KG1 (cell line): ENCODE measurements around the gene PUS1.
"Not testable (repeated sequence)": the region's sequence is repeated elsewhere in the genome, so short reads cannot be mapped to it uniquely, and the experiment has no call there.

Experiments used
- DNase-seq: peaks from one replicate; lab custom pipeline; 2025; lab: John Stamatoyannopoulos, UW

Gene PUS1

DNA sequence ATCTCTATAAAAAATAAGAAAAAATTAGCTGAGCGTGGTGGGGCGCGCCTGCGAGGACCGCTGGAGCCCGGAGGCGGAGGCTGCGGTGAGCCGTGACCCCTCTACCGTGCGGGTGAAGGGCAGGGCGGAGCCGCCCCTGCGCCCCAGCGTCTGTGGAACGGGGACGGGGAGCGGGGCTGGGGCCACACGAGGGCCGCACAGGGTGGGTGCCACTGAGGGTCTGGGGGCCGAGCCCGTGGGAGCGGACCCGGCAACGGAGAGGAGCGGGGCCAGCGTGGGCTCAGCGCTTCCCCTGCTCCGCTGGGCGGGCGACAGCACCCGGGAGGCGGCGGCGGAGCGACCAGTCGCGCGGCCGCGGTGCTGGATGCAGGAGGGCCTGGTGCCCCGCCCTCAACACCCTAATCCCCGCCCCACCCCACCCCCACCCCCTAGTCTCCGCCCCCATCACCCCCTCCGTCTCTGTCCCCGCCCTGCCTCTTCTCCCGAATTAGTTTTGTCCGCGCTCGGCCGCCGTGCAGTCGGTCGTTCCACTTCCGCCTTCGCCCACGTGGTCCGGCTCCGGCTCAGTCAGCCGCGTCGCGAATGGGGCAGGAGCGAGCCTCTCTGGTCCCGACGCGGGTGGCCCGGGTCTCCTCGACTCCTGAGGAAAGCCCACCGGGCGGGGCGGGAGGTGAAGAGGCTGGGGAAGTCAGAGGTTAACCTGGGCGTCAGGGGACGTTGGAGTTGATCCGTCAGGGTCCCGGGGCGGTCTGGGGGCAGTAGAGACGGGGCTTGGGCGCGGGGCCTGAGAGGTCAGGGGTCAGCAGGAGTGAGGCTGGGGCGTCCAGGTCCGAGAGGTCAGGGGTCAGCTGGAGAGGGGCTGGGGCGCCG is at the start of gene PUS1:
TSS of gene PUS1 (plus strand) at position 566 of the 870 bp plus-strand sequence. CDS start 447 bp downstream, outside the sequence.
- DNase-seq: peak; percentile 79

DNA sequence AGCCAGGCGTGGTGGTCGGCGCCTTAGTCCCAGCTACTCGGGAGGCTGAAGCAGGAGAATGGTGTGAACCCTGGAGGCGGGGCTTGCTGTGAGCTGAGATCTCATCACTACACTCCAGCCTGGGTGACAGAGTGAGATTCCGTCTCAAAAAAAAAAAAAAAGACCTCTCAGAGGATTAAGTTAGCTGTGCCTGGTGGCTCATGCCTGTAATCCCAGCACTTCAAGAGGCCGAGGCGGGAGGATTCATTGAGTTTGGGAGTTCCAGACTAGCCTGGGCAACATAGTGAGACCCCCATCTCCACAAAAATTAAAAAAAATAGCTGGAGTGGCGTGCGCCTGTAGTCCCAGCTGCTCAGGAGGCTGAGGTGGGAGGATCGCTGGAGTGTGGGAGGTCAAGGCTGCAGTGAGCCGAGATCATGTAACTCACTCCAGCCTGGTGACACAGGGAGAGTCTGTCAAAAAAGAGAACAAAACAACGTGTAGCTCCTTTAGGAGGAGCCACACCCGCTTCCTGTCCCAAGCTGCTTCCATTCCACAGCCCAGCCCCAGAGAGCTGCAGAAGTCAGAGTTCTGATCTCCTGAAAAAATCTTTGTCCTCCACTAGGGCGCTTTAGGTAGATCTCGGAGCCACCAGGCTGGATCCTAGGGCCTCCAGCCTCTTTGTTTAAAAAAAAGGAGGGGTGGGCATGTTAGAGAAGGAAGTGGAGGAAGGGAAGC is 46.1 kb upstream of the PUS1 start:
- no peak for DNase-seq

GRCh38 chr12:131883521-131883900 is 45.6 kb upstream of the PUS1 start:
- no peak for DNase-seq

DNA sequence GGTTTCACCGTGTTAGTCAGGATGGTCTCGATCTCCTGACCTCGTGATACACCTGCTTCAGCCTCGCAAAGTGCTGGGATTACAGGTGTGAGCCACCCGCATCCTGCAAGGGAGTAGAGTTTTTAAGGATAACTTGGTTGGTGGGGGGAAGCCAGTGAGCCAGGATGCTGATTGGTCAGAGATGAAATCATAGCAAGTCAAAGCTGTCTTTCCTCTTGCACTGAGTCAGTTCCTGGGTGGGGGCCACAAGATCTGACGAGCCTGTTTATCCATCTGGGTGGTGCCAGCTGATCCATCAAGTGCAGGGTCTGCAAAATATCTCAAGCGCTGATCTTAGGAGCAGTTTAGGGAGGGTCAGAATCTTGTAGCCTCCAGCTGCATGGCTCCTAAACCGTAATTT is 44.0 kb upstream of the PUS1 start:
- DNase-seq: not testable (repeated sequence)

DNA sequence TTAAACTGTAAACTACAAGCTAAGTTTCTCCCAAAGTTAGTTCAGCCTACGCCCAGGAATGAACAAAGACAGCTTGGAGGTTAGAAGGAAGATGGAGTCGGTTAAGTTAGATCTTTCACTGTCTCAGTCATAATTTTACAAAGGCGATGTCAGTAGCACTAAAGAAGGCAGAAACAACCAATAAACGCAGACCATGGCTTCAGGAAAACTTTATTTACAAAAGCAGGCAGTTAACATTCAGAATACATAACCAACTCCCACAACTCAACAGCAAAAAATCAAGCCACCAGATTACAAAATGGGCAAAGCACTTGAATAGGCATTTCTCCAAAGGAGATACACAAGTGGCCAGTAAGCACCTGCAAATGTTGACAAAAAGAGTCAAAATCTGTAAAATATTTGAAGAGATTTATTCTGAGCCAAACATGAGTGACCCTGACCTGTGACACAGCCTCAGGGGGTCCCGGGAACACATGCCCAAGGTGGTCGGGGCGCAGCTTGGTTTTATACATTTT is 43.5 kb upstream of the PUS1 start:
- no peak for DNase-seq

- not testable (repeated sequence) for DNase-seq
Observed at GRCh38 chr12:131891722-131892121, 37.4 kb upstream of the PUS1 start.

- no peak for DNase-seq
Observed at GRCh38 chr12:131892711-131893604, 36.1 kb upstream of the PUS1 start.

DNA sequence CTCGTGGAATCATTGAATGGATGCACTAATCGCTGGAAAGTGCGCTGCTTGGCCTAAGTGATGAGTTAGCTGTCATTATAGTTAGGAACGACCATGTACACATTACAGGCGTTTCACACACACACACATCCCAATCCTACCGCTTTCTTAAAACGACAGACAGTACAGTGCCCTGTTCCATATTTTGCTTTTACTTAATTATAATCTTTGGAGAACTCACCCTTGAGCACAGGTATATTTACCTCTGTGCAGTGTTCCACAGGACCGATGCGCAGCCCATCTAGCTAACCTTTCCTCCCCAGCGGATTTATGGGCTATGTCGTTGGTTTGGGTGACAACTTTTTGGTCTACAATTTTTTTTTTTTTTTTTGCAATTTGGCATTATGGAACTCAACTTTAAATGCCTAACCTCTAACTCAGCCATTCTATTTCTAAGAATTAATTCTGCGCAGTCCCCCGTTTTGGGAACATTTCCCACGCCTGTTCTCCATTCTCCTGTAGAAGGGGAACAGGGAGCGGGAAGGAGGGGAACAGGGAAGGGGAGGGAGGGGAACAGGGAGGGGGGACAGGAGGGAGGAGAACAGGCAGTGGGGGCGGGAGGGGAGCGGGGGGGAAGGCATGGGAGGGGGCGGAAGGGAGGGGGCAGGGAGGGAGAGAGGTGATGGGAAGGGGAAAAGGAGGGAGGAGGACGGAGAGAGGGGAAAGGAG is 35.3 kb upstream of the PUS1 start:
- no peak for DNase-seq

GRCh38 chr12:131894313-131894860 is 34.7 kb upstream of the PUS1 start, which contains the start of gene ULK1:
Gene ULK1, plus strand, starts transcription at chr12:131894622. Its CDS starts 380 bp downstream, at chr12:131895002.
- DNase-seq: peak; percentile 49

DNA sequence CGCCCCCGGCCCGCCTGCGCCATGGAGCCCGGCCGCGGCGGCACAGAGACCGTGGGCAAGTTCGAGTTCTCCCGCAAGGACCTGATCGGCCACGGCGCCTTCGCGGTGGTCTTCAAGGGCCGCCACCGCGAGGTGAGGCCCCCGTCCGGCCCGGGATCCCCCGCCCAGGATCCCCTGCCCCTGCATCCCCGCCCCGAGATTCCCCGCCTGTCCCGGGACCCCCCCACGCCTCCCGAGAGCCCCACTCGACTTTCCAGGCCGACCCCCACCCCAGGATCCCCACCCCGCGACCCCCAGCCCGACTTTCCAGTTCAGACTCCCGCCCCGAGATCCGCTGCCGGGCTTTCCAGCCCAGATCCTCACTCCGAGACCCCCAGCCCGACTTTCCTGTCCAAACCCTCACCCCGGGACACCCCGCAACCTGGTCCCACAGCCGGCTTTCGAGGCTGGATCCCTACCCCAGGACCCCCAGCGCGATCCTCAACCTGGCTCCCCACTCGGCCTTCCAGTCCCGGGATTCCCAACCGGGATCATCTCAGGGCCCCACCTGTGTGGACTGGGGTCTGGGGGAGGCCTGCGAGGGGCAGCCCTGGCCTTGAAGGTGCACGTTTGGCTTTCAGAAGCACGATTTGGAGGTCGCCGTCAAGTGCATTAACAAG is 34.0 kb upstream of the PUS1 start:
- no peak for DNase-seq

- no peak for DNase-seq
Observed at GRCh38 chr12:131895640-131896079, 33.4 kb upstream of the PUS1 start.

GRCh38 chr12:131896080-131896810 is 32.8 kb upstream of the PUS1 start:
- peak; percentile 22 for DNase-seq

GRCh38 chr12:131896811-131897270 is 32.2 kb upstream of the PUS1 start:
- DNase-seq: no peak

DNA sequence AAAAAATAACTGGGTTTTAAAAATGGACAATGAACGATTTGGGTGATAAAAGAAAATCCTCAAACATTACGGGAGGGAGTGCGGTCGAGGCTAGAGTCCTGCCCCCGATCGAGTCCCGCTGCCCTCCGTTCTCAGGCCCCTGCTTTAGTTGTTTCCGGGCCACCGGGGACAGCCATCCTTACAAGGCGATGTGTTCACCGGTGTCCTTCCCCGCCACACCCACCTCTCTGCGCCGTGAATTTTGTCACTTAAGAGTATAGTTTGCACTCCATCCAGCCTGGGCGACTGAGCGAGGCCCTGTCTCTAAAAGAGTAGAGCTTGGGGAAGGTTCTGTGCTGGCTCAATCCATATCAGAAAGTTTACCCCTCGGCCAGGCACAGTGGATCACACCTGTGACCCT is 31.8 kb upstream of the PUS1 start:
- no peak for DNase-seq

GRCh38 chr12:131897875-131898274 is 31.2 kb upstream of the PUS1 start:
- no peak for DNase-seq

DNA sequence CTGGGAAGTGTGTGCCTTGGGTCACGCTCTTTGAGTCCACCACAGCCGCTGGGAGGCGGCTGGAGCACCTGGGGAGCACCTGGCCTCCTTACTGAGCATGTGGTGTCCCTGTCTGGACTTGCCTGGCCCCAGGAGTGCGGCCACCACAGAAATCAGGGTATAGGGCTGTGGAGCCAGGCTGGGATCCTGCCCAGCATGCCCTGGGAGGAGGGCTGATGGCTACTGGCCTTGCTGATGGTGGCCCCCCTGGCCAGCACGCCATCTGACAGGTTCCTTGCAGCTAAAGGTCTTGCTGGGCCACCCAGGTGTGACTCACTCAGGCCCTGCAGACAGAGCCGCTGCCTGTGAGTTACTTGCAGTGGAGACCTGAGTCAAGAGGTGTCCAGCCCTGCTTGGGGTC is 28.7 kb upstream of the PUS1 start:
- no peak for DNase-seq

DNA sequence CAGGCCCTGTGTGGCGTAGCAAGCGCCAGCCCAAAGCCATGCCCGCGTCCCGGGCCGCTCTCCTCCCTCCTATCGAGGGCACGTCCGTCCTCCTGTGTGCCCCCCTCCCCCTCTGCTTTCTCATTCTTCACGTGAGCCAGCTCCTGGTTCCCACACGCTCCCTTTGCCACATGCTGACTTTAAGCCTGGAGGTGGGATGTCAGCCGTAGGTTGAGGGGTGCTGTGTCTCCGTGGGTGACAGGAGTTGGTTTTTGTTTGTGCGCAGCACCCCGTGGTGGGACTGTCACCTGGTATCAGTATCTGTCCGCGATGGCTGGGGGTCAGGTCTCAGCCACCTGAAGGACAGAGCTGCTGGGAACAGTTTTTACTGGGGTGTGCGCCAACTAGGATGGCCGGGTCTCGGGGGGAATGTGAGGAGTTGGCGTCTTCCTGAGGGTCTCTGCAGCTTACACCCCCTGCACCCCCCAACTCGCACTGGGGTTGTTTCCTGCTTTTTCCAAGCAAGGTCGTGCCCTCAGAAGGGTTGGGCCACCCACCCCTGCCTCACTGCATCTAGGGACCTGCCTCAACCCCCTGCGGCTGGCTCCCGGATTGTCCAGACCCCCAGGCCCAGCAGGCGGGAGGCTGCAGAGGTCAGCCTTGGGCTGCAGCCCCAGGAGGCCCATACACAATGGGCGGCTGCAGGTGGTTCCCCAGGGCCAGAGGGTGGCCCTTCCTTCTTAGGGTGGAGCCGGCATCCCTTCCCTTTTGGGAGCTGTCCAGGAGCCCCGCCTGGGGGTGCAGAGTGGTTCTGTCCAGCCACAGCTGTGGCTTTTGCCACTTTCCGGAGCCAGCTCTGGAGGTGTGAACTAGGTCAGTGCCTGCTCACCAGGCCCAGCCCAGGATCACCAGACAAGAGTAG is 27.4 kb upstream of the PUS1 start:
- no peak for DNase-seq
